ENCODE results near the gene ZMIZ1.

- TF ChIP-seq CTCF (IDR thresholded peaks at IDR 0.05) = no peak
- no peak for TF ChIP-seq SIN3A (IDR thresholded peaks at IDR 0.05; ENCODE audit: borderline replicate concordance, insufficient read depth, low read depth, low read length)
- TF ChIP-seq POLR2AphosphoS5 (IDR thresholded peaks at IDR 0.05; ENCODE audit: low read depth, low read length) = no peak
- TF ChIP-seq REST (IDR thresholded peaks at IDR 0.05; ENCODE audit: insufficient read depth in 1 of 2, low read depth in 2 of 2, low read length in 1 of 2) = no peak
- no peak for TF ChIP-seq TCF7L2 (IDR thresholded peaks at IDR 0.05; ENCODE audit: low read depth, low read length)
Observed at GRCh38 chr10:79344502-79345195, 275.9 kb downstream of the ZMIZ1 start.
